Glomerular endothelial cell (primary cell): ENCODE results near the gene NRG3. TPM values are rescaled to one million over a fixed set of nuclear protein-coding genes. Genes with fewer than 3 reads are reported as not detected.
"Not testable (repeated sequence)": the region's sequence is repeated elsewhere in the genome, so short reads cannot be mapped to it uniquely, and the experiment has no call there.

Experiments
- DNase-seq: peaks from one replicate; pipeline ENCODE4 v3.0.0-alpha.2; 2011; ENCODE audit warnings: low read depth, low spot score; ENCODE audit errors: extremely low read depth
- total RNA-seq: library from RNA; depleted of rRNA; stranded (reverse); fragments of >200 nt; gene quantifications from 2 replicates; pipeline ENCODE4 v1.2.3, GENCODE V29; 2015

Gene NRG3
- total RNA-seq, 1 donor from 2014 or later = 8.9 TPM

- no peak for DNase-seq
Measured at GRCh38 chr10:81957976-81958375, 83.0 kb downstream of the NRG3 start.

- no peak for DNase-seq
Measured at GRCh38 chr10:81959016-81959415, 84.0 kb downstream of the NRG3 start.

- no peak for DNase-seq
Measured at GRCh38 chr10:81961451-81962184, 86.6 kb downstream of the NRG3 start.

GRCh38 chr10:81963606-81964005 is 88.6 kb downstream of the NRG3 start:
- no peak for DNase-seq

- DNase-seq = no peak
Measured at GRCh38 chr10:81967716-81968115, 92.7 kb downstream of the NRG3 start.

GRCh38 chr10:81969136-81969535 is 94.1 kb downstream of the NRG3 start:
- DNase-seq = no peak

- DNase-seq = no peak
Measured at GRCh38 chr10:81978238-81978637, 103.2 kb downstream of the NRG3 start.

- no peak for DNase-seq
Measured at GRCh38 chr10:81981724-81982123, 106.7 kb downstream of the NRG3 start.

- no peak for DNase-seq
Measured at GRCh38 chr10:81984428-81984827, 109.4 kb downstream of the NRG3 start.

- no peak for DNase-seq
Measured at GRCh38 chr10:81995254-81995653, 120.3 kb downstream of the NRG3 start.

- no peak for DNase-seq
Measured at GRCh38 chr10:81996927-81997326, 121.9 kb downstream of the NRG3 start.

GRCh38 chr10:82020999-82021398 is 146.0 kb downstream of the NRG3 start:
- no peak for DNase-seq

GRCh38 chr10:82027711-82028110 is 152.7 kb downstream of the NRG3 start:
- no peak for DNase-seq

- DNase-seq = no peak
Measured at GRCh38 chr10:82037076-82037475, 162.1 kb downstream of the NRG3 start.

- no peak for DNase-seq
Measured at GRCh38 chr10:82038587-82038986, 163.6 kb downstream of the NRG3 start.

GRCh38 chr10:82040336-82040735 is 165.3 kb downstream of the NRG3 start:
- DNase-seq = no peak

GRCh38 chr10:82041018-82041417 is 166.0 kb downstream of the NRG3 start:
- no peak for DNase-seq

GRCh38 chr10:82056391-82056790 is 181.4 kb downstream of the NRG3 start:
- DNase-seq = no peak

GRCh38 chr10:82067192-82067591 is 192.2 kb downstream of the NRG3 start:
- not testable (repeated sequence) for DNase-seq

GRCh38 chr10:82068501-82068900 is 193.5 kb downstream of the NRG3 start:
- DNase-seq = no peak

GRCh38 chr10:82071231-82071630 is 196.2 kb downstream of the NRG3 start:
- no peak for DNase-seq

- DNase-seq = no peak
Measured at GRCh38 chr10:82072124-82072523, 197.1 kb downstream of the NRG3 start.

- DNase-seq = no peak
Measured at GRCh38 chr10:82075605-82076004, 200.6 kb downstream of the NRG3 start.
